ENCODE measurements around the gene PXDN.

PXDN gene

GRCh38 chr2:1647417-1648240 is 96.7 kb downstream of the PXDN start:
- no peak for DNase-seq

GRCh38 chr2:1645761-1646476 is 98.4 kb downstream of the PXDN start:
- no peak for DNase-seq

- no peak for DNase-seq
Measured at GRCh38 chr2:1644427-1644826, 99.9 kb downstream of the PXDN start.

- DNase-seq = no peak
Measured at GRCh38 chr2:1642993-1643619, 101.2 kb downstream of the PXDN start.

- no peak for DNase-seq
Measured at GRCh38 chr2:1642066-1642861, 102.1 kb downstream of the PXDN start.

- DNase-seq = no peak
Measured at GRCh38 chr2:1641523-1641922, 102.8 kb downstream of the PXDN start.

- DNase-seq = no peak
Measured at GRCh38 chr2:1640301-1641135, 103.8 kb downstream of the PXDN start.

- DNase-seq = no peak
Measured at GRCh38 chr2:1639086-1639858, 105.0 kb downstream of the PXDN start.

- DNase-seq = no peak
Measured at GRCh38 chr2:1638281-1638860, 105.9 kb downstream of the PXDN start.

GRCh38 chr2:1636791-1637415 is 107.4 kb downstream of the PXDN start:
- no peak for DNase-seq

- DNase-seq = no peak
Measured at GRCh38 chr2:1635823-1636222, 108.5 kb downstream of the PXDN start.

GRCh38 chr2:1634681-1635341 is 109.5 kb downstream of the PXDN start:
- DNase-seq = no peak

- no peak for DNase-seq
Measured at GRCh38 chr2:1633936-1634587, 110.3 kb downstream of the PXDN start.

GRCh38 chr2:1633092-1633671 is 111.1 kb downstream of the PXDN start:
- DNase-seq = no peak

GRCh38 chr2:1632510-1632909 is 111.8 kb downstream of the PXDN start:
- no peak for DNase-seq

- DNase-seq = no peak
Measured at GRCh38 chr2:1632002-1632348, 112.3 kb downstream of the PXDN start.

- DNase-seq = no peak
Measured at GRCh38 chr2:1631292-1632001, 112.9 kb downstream of the PXDN start.

- DNase-seq = no peak
Measured at GRCh38 chr2:1628893-1629292, 115.4 kb downstream of the PXDN start.

Data from inflammatory macrophage (primary cell).